NCI-H2196 treated with DMSO at 0.1 percent for 48 hours (cell line): ENCODE data around the gene KIR2DL3.
"Not testable (repeated sequence)": the region's sequence is repeated elsewhere in the genome, so short reads cannot be mapped to it uniquely, and the experiment has no call there.

Experiments
- DNase-seq: peaks from one replicate; lab custom pipeline; 2025; ENCODE audit not compliant: unreplicated experiment; lab: John Stamatoyannopoulos, UW

The KIR2DL3 gene

GRCh38 chr19:54738306-54738705 lies at the start of gene KIR2DL3:
Gene KIR2DL3 (plus strand): TSS chr19:54738513. CDS start chr19:54738546, 33 bp downstream.
- DNase-seq, result not testable (repeated sequence)

DNA sequence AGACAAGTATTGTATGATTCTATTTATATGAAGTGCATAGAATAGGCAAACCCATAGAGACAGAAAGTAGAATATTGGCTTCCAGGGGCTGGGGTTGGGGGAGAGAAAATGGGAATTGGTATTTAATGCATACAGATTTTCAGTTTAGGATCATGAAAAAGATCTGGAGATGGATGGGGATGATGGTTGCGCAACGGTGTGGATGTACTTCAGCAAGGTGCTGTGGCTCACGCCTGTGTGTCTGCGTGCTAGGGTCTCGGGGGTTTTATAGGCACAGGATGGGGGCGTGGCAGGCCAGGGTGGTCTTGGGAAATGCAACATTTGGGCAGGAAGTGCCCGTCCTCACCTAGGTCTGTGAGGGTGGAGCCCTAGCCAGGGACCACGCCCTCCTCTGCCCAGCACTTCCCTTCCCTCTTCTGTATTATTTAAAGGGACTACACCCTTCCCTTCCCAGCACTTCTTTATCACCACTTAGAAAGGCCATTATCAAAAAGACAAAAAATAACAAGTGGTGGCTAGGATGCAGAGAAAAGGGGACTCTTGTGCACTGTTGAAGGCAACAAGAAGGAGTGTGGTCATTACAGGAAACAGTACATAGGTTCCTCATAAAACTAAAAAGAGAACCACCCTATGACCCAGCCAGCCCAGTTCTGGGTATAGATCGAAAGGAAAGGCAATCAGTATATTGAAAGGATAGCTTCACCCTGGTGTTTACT lies 46.6 kb upstream of the KIR2DL3 start:
- DNase-seq, result no peak

DNA sequence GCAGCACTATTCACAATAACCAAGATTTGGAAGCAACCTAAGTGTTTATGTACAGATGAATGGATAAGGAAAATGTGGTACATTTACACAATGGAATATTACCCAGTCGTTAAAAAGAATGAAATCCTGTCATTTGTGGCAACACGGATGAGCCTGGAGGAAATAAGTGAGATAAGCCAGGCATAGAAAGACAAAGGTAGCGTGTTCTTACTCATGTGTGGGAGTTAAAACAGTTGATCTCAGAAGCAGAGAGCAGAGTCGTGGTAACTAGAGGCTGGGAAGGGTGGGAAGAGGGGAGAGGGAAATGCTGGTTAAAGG lies 46.1 kb upstream of the KIR2DL3 start:
- no peak for DNase-seq

DNA sequence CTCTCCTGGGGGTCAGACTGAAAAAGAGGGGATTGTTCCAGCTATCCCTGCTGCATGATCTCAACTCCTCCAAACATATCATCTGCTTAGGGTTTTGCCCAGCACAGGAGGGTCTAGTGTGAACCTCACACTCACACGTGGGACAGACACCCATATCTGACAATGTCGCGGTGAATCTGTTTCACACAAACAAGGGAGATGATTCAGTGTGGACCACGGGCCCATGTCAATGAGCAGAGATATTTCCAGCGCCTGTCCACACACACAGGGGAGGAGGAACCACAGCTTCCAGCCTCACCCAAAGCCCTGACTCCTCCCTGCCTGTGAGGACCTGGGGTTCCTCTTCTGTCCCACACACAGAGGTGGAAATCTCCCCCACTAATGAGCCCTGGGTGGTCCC lies 43.7 kb upstream of the KIR2DL3 start:
- DNase-seq, result no peak

DNA sequence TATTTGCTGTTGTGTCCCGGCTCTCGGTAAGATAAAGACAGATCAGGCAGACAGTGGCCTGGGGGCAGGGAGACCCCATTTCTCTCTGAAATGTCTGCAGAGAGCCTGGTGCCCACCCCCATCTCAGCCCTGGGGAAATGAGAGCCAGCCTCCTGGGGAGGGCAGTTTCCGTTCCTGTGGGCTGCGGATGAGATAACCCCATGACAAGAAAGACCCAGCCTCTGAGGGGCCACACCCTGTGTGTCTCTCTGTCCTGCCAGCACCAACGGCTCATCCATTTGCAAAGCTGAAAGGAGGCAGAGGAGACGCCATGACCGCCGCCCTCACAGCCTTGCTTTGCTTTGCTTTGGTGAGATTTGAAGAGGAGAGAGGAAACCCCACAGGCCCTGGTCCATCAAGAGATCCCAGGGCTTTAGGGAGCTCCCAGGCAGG lies 42.2 kb upstream of the KIR2DL3 start:
- DNase-seq, result no peak

- no peak for DNase-seq
Measured at GRCh38 chr19:54696766-54697165, 41.5 kb upstream of the KIR2DL3 start.

DNA sequence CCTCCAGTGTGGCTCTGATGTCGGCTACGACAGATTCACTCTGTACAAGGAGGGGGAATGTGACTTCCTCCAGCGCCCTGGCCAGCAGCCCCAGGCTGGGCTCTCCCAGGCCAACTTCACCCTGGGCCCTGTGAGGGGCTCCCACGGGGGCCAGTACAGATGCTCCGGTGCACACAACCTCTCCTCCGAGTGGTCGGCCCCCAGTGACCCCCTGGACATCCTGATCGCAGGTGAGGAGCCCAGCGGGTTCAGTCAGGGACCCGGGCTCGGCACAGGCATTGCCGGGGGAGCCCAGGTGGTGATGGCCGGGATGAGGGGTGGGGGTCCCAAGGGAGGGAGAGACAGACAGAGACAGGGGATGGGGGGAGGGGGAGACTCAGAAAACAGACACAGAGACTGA lies 40.6 kb upstream of the KIR2DL3 start:
- not testable (repeated sequence) for DNase-seq

DNA sequence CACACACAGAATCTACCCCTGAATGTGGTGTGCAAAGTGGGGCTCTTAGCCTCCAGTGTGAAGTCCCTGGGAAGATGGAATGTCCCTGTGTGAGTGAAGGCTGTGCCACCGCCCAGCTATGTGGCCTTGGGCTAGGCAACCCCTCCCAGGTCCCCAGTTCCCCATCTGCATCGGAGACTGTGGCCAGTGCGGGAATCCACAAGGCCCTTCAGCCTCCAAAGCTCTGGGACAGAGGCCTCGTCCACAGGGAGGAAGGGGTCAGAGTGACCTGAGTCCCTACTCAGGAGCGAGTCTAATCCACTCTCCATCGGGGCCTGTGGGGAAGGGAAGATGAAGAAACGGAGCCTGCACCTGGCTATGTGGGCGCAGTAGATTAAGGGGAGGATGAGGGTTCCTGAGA lies 33.4 kb upstream of the KIR2DL3 start:
- no peak for DNase-seq

DNA sequence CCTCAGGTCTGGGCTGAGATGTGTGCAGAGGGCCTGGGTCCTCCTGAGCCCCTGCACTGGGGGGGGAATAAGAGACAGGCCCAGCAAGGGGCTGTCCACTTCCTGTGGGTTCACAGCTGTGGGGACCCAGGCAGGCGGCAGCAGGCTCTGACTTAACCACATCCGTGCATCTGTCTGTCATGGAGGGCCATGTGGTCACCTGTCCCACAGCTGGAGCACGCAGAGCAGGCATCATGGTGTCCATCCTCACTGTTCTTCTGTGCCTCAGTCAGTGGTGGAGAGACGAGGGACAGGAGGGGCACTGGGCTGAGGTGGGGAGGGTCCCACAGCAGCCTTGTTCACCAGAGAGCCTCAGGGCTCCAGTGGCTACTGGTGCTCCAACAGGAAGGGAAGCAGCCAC lies 30.4 kb upstream of the KIR2DL3 start:
- no peak for DNase-seq

DNA sequence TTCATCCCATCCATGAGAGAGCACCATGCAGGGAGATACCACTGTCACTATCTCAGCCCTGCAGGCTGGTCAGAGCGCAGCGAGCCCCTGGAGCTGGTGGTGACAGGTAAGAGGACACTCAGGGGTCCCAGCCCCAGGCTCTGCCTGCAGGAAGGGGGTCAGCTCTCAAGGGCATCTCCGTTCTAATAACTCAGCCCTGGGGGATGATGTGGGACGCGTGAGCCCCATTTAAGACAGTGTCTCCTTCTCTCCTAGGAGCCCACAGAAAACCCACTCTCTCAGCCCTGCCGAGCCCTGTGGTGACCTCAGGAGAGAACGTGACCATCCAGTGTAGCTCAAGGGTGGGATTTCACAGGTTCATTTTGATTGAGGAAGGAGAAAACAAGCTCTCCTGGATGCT lies 29.5 kb upstream of the KIR2DL3 start:
- DNase-seq, result peak; percentile 78

DNA sequence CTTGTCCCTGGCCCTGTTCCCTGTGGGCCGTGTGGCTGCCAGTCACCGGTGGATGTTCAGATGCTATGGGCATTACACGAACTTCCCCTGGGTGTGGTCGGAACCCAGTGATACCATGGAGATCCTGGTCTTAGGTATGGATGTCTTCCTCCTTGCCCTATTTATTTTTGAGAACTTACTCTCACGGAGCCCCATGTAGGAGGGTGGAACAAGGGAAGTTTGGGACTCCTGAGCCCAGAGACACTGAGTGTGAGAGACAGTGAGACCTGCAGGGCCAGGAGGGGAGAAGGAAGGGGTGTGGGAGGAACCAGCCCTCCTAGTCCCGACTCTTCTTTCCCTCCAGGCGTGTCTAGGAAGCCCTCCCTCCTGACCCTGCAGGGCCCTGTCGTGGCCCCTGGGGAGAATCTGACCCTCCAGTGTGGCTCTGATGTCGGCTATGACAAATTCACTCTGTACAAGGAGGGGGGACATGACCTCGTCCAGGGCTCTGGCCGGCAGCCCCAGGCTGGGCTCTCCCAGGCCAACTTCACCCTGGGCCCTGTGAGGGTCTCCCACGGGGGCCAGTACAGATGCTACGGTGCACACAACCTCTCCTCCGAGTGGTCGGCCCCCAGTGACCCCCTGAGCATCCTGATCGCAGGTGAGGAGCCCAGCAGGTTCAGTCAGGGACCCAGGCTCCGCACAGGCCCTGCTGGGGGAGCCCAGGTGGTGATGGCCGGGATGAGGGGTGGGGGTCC lies 28.9 kb upstream of the KIR2DL3 start:
- no peak for DNase-seq

DNA sequence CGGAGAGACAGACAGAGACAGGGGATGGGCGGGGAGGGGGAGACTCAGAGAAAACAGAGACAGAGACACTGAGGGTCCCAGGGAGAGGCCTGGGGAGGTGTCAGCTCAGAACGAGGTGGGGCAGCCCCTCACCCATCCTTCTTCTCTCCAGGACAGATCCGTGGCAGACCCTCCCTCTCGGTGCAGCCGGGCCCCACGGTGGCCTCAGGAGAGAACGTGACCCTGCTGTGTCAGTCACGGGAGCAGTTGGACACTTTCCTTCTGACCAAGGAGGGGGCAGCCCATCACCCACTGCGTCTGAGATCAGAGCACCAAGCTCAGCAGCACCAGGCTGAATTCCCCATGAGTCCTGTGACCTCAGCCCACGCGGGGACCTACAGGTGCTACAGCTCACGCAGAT lies 28.4 kb upstream of the KIR2DL3 start:
- DNase-seq, result not testable (repeated sequence)

- no peak for DNase-seq
Measured at GRCh38 chr19:54724142-54724541, 14.2 kb upstream of the KIR2DL3 start, which contains the start of gene KIR3DL3. Gene KIR3DL3 (plus strand): TSS chr19:54724442. CDS start chr19:54724497, 55 bp downstream.

DNA sequence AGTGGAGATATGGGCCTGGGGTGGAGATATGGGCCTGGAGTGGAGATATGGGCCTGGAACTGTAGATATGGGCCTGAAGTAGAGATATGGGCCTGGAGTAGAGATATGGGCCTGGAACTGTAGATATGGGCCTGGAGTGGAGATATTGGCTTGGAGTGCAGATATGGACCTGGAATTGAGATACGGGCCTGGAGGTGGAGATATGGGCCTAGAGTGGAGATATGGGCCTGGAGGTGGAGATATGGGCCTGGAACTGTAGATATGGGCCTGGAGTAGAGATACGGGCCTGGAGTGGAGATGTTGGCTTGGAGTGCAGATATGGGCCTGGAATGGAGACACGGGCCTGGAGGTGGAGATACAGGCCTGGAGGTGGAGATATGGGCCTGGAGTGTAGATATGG lies 13.7 kb upstream of the KIR2DL3 start:
- DNase-seq, result no peak

GRCh38 chr19:54725321-54725720 lies 13.0 kb upstream of the KIR2DL3 start:
- DNase-seq, result no peak

DNA sequence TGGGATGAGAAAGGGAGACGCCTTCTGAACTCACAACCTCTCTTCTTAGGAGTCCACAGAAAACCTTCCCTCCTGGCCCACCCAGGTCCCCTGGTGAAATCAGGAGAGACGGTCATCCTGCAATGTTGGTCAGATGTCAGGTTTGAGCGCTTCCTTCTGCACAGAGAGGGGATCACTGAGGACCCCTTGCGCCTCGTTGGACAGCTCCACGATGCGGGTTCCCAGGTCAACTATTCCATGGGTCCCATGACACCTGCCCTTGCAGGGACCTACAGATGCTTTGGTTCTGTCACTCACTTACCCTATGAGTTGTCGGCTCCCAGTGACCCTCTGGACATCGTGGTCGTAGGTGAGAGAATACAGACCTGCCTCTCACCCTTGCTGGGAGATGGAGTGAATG lies 10.8 kb upstream of the KIR2DL3 start:
- no peak for DNase-seq

- no peak for DNase-seq
Measured at GRCh38 chr19:54728167-54728566, 10.1 kb upstream of the KIR2DL3 start.

DNA sequence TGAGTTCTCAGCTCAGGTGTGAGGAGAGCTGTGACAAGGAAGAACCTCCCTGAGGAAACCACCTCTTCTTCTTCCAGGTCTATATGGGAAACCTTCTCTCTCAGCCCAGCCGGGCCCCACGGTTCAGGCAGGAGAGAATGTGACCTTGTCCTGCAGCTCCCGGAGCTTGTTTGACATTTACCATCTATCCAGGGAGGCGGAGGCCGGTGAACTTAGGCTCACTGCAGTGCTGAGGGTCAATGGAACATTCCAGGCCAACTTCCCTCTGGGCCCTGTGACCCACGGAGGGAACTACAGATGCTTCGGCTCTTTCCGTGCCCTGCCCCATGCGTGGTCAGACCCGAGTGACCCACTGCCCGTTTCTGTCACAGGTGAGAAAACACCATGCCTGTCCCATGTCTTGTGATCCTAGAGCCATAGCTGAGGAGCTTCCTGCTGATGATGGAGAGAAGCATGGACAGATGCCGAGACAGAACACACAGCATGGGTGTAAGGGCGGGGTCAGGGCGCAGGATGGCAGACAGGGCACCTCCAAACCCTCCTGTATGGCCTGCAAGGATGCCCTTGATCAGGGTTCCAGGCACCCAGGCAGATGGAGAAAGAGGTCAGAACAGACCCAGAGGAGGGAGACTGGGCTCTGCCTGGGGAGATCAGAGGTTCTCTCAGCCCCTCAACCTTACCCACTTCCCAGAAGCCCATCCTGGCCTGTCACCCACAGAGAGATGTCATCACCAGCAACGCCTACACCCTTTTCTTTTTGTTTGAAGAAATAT lies 8.7 kb upstream of the KIR2DL3 start:
- no peak for DNase-seq

GRCh38 chr19:54731191-54731590 lies 7.1 kb upstream of the KIR2DL3 start:
- no peak for DNase-seq

DNA sequence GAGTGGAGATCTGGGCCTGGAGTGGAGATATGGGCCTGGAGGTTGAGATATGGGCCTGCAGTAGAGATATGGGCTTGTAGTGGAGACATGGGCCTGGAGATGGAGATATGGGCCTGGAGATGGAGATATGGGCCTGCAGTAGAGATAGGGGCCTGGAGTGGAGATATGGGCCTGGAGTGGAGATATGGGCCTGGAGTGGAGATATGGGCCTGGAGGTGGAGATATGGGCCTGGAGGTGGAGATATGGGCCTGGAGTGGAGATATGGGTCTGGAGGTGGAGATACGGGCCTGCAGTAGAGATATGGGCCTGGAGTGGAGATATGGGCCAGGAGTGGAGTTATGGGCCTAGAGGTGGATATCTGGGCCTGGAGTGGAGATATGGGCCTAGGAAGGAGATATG lies 402 bp downstream of the KIR2DL3 start:
- no peak for DNase-seq

- no peak for DNase-seq
Measured at GRCh38 chr19:54739587-54740497, 1.5 kb downstream of the KIR2DL3 start.
